Central memory CD8-positive, alpha-beta T cell (primary cell): Measurements from ENCODE around the gene TRIM37.
"Not testable (repeated sequence)": the region's sequence is repeated elsewhere in the genome, so short reads cannot be mapped to it uniquely, and the experiment has no call there.

Source experiments
- ATAC-seq: fragments of 150-1000 bp; cut with Tn5 transposase; replicated peaks from 2 replicates; pipeline ENCODE4 v1.10.0; 2022; ENCODE audit warnings: mild to moderate bottlenecking, moderate FRiP score, moderate number of reproducible peaks; ENCODE audit not compliant: poor library complexity, severe bottlenecking; ENCODE audit errors: extremely low read depth
- DNase-seq, 2 donors: peaks; one replicate each; pipeline ENCODE4 v3.0.0; 2021; ENCODE audit warnings: low spot score in 2 of 2
- H3K27ac Mint-ChIP-seq: one replicate; pipeline ENCODE4 v1.8.0; 2022; ENCODE audit warnings: low read depth, mild to moderate bottlenecking, moderate library complexity, mixed read lengths
- H3K27me3 Mint-ChIP-seq: one replicate; pipeline ENCODE4 v1.8.0; 2022; ENCODE audit warnings: mixed read lengths
- H3K36me3 Mint-ChIP-seq: one replicate; pipeline ENCODE4 v1.8.0; 2022; ENCODE audit warnings: mild to moderate bottlenecking, moderate library complexity, mixed read lengths; ENCODE audit not compliant: insufficient read depth
- H3K4me1 Mint-ChIP-seq: one replicate; pipeline ENCODE4 v1.8.0; 2022; ENCODE audit warnings: mixed read lengths
- H3K4me3 Mint-ChIP-seq: one replicate; pipeline ENCODE4 v1.8.0; 2022; ENCODE audit warnings: mild to moderate bottlenecking, moderate library complexity, mixed read lengths
- H3K9me3 Mint-ChIP-seq: one replicate; pipeline ENCODE4 v1.8.0; 2022; ENCODE audit warnings: mixed read lengths

Gene TRIM37

DNA sequence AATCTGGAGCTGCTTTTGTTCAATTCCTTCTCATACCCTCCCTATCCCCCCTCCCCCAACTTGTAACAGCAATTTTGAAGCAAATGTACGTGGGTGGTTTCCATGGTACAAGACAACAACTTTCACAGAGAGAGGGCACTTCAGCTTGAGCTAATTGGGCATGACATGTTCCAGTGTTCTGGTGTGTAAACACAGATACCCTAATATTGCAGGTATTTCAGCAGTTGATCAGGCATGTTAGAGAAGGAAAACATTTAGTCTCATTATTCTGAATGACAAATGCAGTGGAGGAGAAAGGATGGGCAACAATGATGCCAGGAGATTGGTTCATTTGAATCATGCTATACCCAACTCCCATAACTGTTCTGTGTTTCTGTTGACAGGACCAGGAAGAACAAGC lies 137.5 kb downstream of the TRIM37 start:
- H3K27me3 Mint-ChIP-seq = no peaks in the 10 kb centered on the region
- ATAC-seq (no peak), DNase-seq (no peak)
- H3K27ac Mint-ChIP-seq = no peak overlapping the region
- H3K9me3 Mint-ChIP-seq = no peaks in the 10 kb centered on the region
- no peak overlapping the region for H3K4me3 Mint-ChIP-seq
- H3K4me1 Mint-ChIP-seq = peaks cover 6% of the 10 kb centered on the region
- no peaks in the 10 kb centered on the region for H3K36me3 Mint-ChIP-seq

DNA sequence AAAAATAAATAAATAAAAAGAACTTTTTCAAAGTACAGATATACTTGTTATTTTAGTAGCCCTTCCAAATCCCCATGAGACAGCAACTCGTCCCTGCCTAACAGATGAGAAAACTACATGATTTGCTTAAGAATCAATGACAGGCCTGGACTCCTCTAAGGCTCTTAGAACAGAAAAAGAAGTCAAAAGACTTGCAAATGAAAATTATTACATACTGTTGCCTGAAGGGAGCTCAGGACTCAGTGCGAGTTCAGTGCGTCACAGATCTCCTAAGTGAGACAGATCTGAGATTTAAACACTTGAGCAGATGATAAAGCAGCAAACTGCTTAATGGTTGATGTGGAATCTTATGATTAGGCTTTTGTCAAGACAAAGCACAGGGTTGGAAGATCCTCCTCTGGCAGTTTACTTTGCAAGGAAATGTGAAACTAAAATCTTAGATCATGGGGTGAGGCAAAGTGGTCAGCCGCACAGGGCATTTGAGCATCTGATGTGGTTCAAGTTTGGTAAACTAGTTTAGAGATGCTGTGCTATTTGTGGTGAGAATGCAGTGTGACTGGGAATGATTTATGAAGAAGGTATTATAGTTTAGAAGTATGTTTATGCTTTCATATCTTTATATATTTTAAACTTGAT lies 138.1 kb downstream of the TRIM37 start:
- Mint-ChIP-seq H3K4me3 (no peak overlapping the region), H3K27me3 (no peaks in the 10 kb centered on the region), H3K4me1 (peaks cover 6% of the 10 kb centered on the region), H3K27ac (no peak overlapping the region), H3K9me3 (no peaks in the 10 kb centered on the region), H3K36me3 (no peaks in the 10 kb centered on the region)
- DNase-seq = no peak
- ATAC-seq = no peak

DNA sequence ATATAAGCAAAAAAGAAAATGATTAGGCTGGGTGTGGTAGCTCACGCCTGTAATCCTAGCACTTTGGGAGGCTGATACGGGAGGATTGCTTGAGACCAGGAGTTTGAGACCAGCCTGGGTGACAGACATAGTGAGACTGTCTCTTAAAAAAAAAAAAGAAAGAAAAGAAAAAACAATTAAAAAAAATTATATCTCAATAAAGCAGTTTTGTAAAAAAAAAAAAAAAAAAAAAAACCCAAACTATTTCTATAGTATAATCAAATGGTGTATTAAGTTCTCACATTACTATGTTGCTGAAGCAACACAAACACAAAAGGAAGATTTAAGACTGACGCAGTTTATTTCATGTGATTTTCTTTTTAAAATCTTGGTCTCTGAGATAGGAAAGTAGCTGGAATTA lies 140.5 kb downstream of the TRIM37 start:
- no peaks in the 10 kb centered on the region for H3K27me3 Mint-ChIP-seq
- no peak overlapping the region for H3K4me3 Mint-ChIP-seq
- DNase-seq (no peak), ATAC-seq (no peak)
- no peaks in the 10 kb centered on the region for H3K36me3 Mint-ChIP-seq
- H3K27ac Mint-ChIP-seq = no peak overlapping the region
- H3K9me3 Mint-ChIP-seq = no peaks in the 10 kb centered on the region
- peaks cover 6% of the 10 kb centered on the region for H3K4me1 Mint-ChIP-seq

DNA sequence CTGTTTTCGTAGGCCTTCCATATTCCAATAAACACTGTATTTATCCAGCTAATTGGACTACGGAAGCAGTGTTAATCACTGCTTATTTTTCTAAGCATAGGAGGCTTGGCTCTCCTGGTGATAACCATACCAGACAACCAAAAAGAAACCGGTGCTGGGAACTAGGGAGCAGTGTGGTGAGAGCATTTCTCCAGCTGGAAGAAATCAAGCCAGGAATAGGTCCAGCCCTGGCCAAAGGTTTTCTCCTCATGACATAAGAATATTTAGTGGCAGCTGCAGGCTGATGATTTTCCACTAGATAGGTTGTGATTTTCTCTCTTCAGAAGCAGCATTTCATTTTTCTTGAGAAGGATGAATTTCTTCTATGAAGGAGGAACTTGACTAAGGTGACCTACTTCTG lies 141.5 kb downstream of the TRIM37 start:
- ATAC-seq (no peak), DNase-seq (no peak)
- Mint-ChIP-seq H3K4me3 (no peak overlapping the region), H3K27me3 (no peaks in the 10 kb centered on the region), H3K9me3 (no peaks in the 10 kb centered on the region), H3K4me1 (peaks cover 6% of the 10 kb centered on the region), H3K27ac (no peak overlapping the region), H3K36me3 (no peaks in the 10 kb centered on the region)

- Mint-ChIP-seq H3K9me3 (no peaks in the 10 kb centered on the region), H3K27ac (no peak overlapping the region), H3K27me3 (peaks cover 13% of the 10 kb centered on the region), H3K4me3 (no peak overlapping the region), H3K4me1 (no peaks in the 10 kb centered on the region), H3K36me3 (no peaks in the 10 kb centered on the region)
- ATAC-seq (no peak), DNase-seq (no peak)
Measured at GRCh38 chr17:58960068-58960467, 146.6 kb downstream of the TRIM37 start.

GRCh38 chr17:58957725-58958073 lies 149.0 kb downstream of the TRIM37 start:
- not testable (repeated sequence) for H3K27ac Mint-ChIP-seq, DNase-seq, H3K4me1 Mint-ChIP-seq, H3K36me3 Mint-ChIP-seq, H3K9me3 Mint-ChIP-seq, ATAC-seq, H3K4me3 Mint-ChIP-seq
- peaks cover 29% of the 10 kb centered on the region for H3K27me3 Mint-ChIP-seq

DNA sequence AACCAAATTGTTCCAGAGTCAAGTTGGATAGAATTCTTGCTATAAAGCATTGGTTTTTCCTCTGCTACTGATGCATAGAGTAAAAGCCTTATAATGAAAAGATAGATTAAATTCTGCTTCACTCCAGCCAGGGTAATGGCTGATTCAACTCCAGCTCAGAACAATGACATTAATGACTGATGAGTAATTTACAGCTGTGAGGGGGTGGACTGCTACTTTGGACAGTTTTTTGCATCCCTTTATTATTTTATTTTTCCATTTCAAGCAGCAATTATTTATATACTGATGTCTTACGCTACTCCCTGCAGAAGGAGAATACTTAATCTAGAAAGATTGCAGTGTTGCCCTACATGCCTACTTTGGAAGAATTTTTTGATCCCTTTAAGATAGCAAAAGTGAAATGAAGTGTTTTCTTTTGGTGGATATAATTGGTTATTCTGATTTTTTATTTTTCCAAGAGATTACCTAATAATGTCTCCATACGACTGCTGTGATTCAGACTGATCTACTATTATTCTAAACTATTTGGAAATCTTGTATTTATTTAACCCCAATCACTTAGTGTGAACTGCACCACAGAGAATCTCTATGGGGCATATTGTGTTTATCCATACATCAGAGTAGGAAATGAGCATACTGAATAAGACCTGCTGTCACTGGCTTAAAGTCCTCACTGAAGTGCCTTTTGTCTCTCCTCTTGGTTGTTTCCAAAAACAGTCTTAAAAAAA lies 149.5 kb downstream of the TRIM37 start:
- Mint-ChIP-seq H3K36me3 (no peaks in the 10 kb centered on the region), H3K4me1 (no peaks in the 10 kb centered on the region), H3K27ac (no peak overlapping the region), H3K4me3 (no peak overlapping the region), H3K27me3 (peaks cover 29% of the 10 kb centered on the region), H3K9me3 (no peaks in the 10 kb centered on the region)
- no peak for DNase-seq
- ATAC-seq = no peak

- peak overlapping the region; percentile 36 for H3K27ac Mint-ChIP-seq
Measured at GRCh38 chr17:58954358-58954757, 152.3 kb downstream of the TRIM37 start.

DNA sequence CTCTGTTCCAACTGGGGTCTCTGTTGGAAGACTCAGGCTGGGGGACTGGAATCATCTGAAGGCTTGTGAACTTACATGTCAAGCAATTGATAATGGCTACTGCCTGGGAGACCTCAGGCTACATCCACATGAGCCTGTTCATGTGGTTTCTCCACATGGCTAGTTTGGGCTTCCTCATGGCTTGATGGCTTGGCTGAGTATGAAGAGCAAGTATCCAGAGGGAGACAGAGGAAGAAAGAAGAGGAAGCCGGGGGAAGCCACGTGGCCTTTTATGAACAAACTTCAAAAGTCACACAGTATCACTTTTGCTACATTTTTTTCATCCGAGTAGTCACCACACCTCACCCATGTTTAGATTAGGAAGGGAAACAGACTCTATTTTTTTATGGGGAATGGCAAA lies 158.9 kb downstream of the TRIM37 start:
- Mint-ChIP-seq H3K27ac (no peak overlapping the region), H3K9me3 (peaks cover 22% of the 10 kb centered on the region), H3K4me3 (no peak overlapping the region), H3K27me3 (peaks cover 33% of the 10 kb centered on the region), H3K36me3 (no peaks in the 10 kb centered on the region), H3K4me1 (no peaks in the 10 kb centered on the region)
- no peak for ATAC-seq
- no peak for DNase-seq

More at GRCh38 chr17:58954358-58954757, 152.3 kb downstream of the TRIM37 start:
- H3K4me1 Mint-ChIP-seq, DNase-seq, H3K36me3 Mint-ChIP-seq, ATAC-seq, H3K4me3 Mint-ChIP-seq: not testable (repeated sequence)
- peaks cover 38% of the 10 kb centered on the region for H3K27me3 Mint-ChIP-seq
- peaks cover 15% of the 10 kb centered on the region for H3K9me3 Mint-ChIP-seq

- Mint-ChIP-seq H3K27ac (no peak overlapping the region), H3K4me3 (no peak overlapping the region), H3K4me1 (no peaks in the 10 kb centered on the region), H3K27me3 (peaks cover 33% of the 10 kb centered on the region), H3K36me3 (no peaks in the 10 kb centered on the region), H3K9me3 (peaks cover 22% of the 10 kb centered on the region)
- ATAC-seq (no peak), DNase-seq (no peak)
Measured at GRCh38 chr17:58947411-58947810, 159.3 kb downstream of the TRIM37 start.

DNA sequence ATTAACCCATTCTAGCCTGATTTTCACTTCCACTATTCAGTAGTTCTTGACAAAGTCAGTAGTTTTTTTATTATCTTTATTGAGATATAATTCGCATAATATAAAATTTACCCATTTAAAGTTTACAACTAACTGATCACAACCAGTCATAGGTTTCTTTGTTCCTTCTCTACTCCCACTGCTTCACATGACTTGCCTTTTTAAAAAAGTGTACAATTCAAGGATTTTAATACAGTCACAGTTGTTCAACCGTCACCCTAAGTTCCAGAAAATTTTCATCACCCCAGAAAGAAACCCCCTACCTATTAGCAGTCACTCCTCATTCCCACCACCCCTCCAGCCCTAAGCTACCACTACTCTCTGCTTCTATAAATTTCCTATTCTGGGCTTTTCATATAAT lies 162.5 kb downstream of the TRIM37 start:
- Mint-ChIP-seq H3K27ac (no peak overlapping the region), H3K4me1 (no peaks in the 10 kb centered on the region), H3K9me3 (peaks cover 5% of the 10 kb centered on the region), H3K36me3 (no peaks in the 10 kb centered on the region), H3K27me3 (peaks cover 22% of the 10 kb centered on the region), H3K4me3 (no peak overlapping the region)
- no peak for ATAC-seq
- DNase-seq = no peak

GRCh38 chr17:58936295-58936694 lies 170.4 kb downstream of the TRIM37 start:
- no peak for DNase-seq
- Mint-ChIP-seq H3K27ac (no peak overlapping the region), H3K4me3 (no peak overlapping the region), H3K9me3 (no peaks in the 10 kb centered on the region), H3K27me3 (peaks cover 26% of the 10 kb centered on the region), H3K36me3 (no peaks in the 10 kb centered on the region), H3K4me1 (no peaks in the 10 kb centered on the region)
- no peak for ATAC-seq

GRCh38 chr17:58932956-58933355 lies 173.7 kb downstream of the TRIM37 start:
- no peaks in the 10 kb centered on the region for H3K4me1 Mint-ChIP-seq
- peaks cover 2% of the 10 kb centered on the region for H3K36me3 Mint-ChIP-seq
- H3K27ac Mint-ChIP-seq = no peak overlapping the region
- ATAC-seq (no peak), DNase-seq (no peak)
- H3K4me3 Mint-ChIP-seq = no peak overlapping the region
- H3K9me3 Mint-ChIP-seq = no peaks in the 10 kb centered on the region
- H3K27me3 Mint-ChIP-seq = peaks cover 46% of the 10 kb centered on the region
